Esophagus (tissue), 2 donors: ENCODE measurements around the gene RIC8A. TPM values are rescaled to one million over a fixed set of nuclear protein-coding genes. Genes with fewer than 3 reads are reported as not detected.

Experiments
- H3K27ac ChIP-seq, 2 donors: one replicate each; pipeline ENCODE4 v1.5.1; 2013; ENCODE audit warnings: low read depth in 2 of 2, mild to moderate bottlenecking in 2 of 2, inconsistent platforms in 1 of 2, low read length in 1 of 2, moderate library complexity in 1 of 2
- H3K27me3 ChIP-seq, 2 donors: one replicate each; pipeline ENCODE4 v1.6.1; 2013; ENCODE audit warnings: low read length in 2 of 2, control low read depth in 1 of 2, mild to moderate bottlenecking in 1 of 2; ENCODE audit not compliant: insufficient read depth in 2 of 2, control insufficient read depth in 1 of 2
- H3K36me3 ChIP-seq, 2 donors: one replicate each; pipeline ENCODE4 v1.6.1; 2013; ENCODE audit warnings: low read length in 1 of 2; ENCODE audit not compliant: control insufficient read depth in 2 of 2, insufficient read depth in 2 of 2
- H3K4me1 ChIP-seq, 2 donors: one replicate each; pipeline ENCODE4 v1.6.1; 2013; ENCODE audit warnings: low read length in 1 of 2; ENCODE audit not compliant: control insufficient read depth in 2 of 2, insufficient read depth in 2 of 2
- H3K4me3 ChIP-seq, 2 donors: one replicate each; pipeline ENCODE4 v1.5.1; 2013; ENCODE audit warnings: low read length in 2 of 2, mild to moderate bottlenecking in 2 of 2, low read depth in 1 of 2, moderate library complexity in 1 of 2
- H3K9me3 ChIP-seq, 2 donors: one replicate each; pipeline ENCODE4 v1.6.1; 2013; ENCODE audit warnings: mild to moderate bottlenecking in 2 of 2, low read depth in 1 of 2, low read length in 1 of 2, moderate library complexity in 1 of 2; ENCODE audit not compliant: control insufficient read depth in 2 of 2, insufficient read depth in 1 of 2
- WGBS, 2 donors: extraction: QIAGEN DNeasy Blood & Tissue Kit; methylation state at CpG; one replicate each; pipeline ENCODE4 v1.1.7; 2013; 5-methylcytosine and 5-hydroxymethylcytosine counted together
- polyA plus RNA-seq, 2 donors: library from polyadenylated mRNA; stranded (reverse); fragments of 200-250 nt; gene quantifications; one replicate each; pipeline ENCODE4 v1.2.3, GENCODE V29; 2013
- donor health status: healthy with polysubstance abuse.
- donor health status: Bipolar disorder and iron deficiency.

The RIC8A gene
- polyA plus RNA-seq, 2 donors: 31.2 to 42.8 TPM

GRCh38 chr11:223884-224283 is 16.4 kb downstream of the RIC8A start:
- 83 to 99% methylated on average over 7 to 9 of the region's 9 CpGs for WGBS, 2 donors
- Histone ChIP-seq H3K27me3 (no peaks in the 10 kb centered on the region), H3K27ac (no peak overlapping the region), H3K9me3 (no peaks in the 10 kb centered on the region), H3K36me3 (peaks cover 8 to 14% of the 10 kb centered on the region in 2 donors), H3K4me3 (no peak overlapping the region), H3K4me1 (no peaks in the 10 kb centered on the region)

GRCh38 chr11:224424-224823 is 16.9 kb downstream of the RIC8A start:
- H3K27me3 ChIP-seq: no peaks in the 10 kb centered on the region
- H3K9me3 ChIP-seq: no peaks in the 10 kb centered on the region
- WGBS, 2 donors: 86 to 93% methylated on average over 7 of the region's 7 CpGs
- H3K4me1 ChIP-seq: no peaks in the 10 kb centered on the region
- H3K36me3 ChIP-seq: peaks cover 8 to 11% of the 10 kb centered on the region in 2 donors
- no peak overlapping the region for H3K4me3 ChIP-seq
- no peak overlapping the region for H3K27ac ChIP-seq

- Histone ChIP-seq H3K4me3 (no peak overlapping the region), H3K27ac (no peak overlapping the region), H3K9me3 (no peaks in the 10 kb centered on the region), H3K27me3 (no peaks in the 10 kb centered on the region), H3K4me1 (no peaks in the 10 kb centered on the region), H3K36me3 (peaks cover 8 to 11% of the 10 kb centered on the region in 2 donors)
- 87 to 91% methylated on average over 10 of the region's 10 CpGs for WGBS, 2 donors
Observed at GRCh38 chr11:225734-226453, 18.4 kb downstream of the RIC8A start.

- Histone ChIP-seq H3K4me3 (no peak overlapping the region), H3K36me3 (peaks cover 7 to 8% of the 10 kb centered on the region in 2 donors), H3K4me1 (no peaks in the 10 kb centered on the region), H3K9me3 (no peaks in the 10 kb centered on the region), H3K27ac (no peak overlapping the region), H3K27me3 (no peaks in the 10 kb centered on the region)
- WGBS, 2 donors: 82 to 85% methylated on average over 6 of the region's 6 CpGs
Observed at GRCh38 chr11:227824-228379, 20.4 kb downstream of the RIC8A start.

- Histone ChIP-seq H3K36me3 (peaks cover 0 to 4% of the 10 kb centered on the region in 2 donors), H3K9me3 (no peaks in the 10 kb centered on the region), H3K27me3 (no peaks in the 10 kb centered on the region), H3K4me1 (no peaks in the 10 kb centered on the region), H3K4me3 (no peak overlapping the region), H3K27ac (no peak overlapping the region)
- 95 to 96% methylated on average over 10 of the region's 10 CpGs for WGBS, 2 donors
Observed at GRCh38 chr11:230431-230830, 22.9 kb downstream of the RIC8A start.

- Histone ChIP-seq H3K27ac (no peak overlapping the region), H3K9me3 (no peaks in the 10 kb centered on the region), H3K36me3 (no peaks in the 10 kb centered on the region), H3K27me3 (no peaks in the 10 kb centered on the region), H3K4me3 (no peak overlapping the region), H3K4me1 (no peaks in the 10 kb centered on the region)
- 88 to 90% methylated on average over 19 to 20 of the region's 20 CpGs for WGBS, 2 donors
Observed at GRCh38 chr11:232783-233565, 25.5 kb downstream of the RIC8A start.

- no peaks in the 10 kb centered on the region for H3K4me1 ChIP-seq
- 73 to 82% methylated on average over 8 of the region's 8 CpGs for WGBS, 2 donors
- peaks cover 0 to 3% of the 10 kb centered on the region in 2 donors for H3K36me3 ChIP-seq
- H3K27ac ChIP-seq: no peak overlapping the region
- H3K4me3 ChIP-seq: peak overlapping the region in 1 of 2 donors; percentile 99
- no peaks in the 10 kb centered on the region for H3K9me3 ChIP-seq
- H3K27me3 ChIP-seq: no peaks in the 10 kb centered on the region
Observed at GRCh38 chr11:235180-235579, 27.7 kb downstream of the RIC8A start.

GRCh38 chr11:235609-235996 is 28.1 kb downstream of the RIC8A start:
- peak overlapping the region; percentile 81 to 95 for H3K27ac ChIP-seq
- H3K36me3 ChIP-seq: peaks cover 0 to 3% of the 10 kb centered on the region in 2 donors
- H3K4me3 ChIP-seq: peak overlapping the region; percentile 76 to 99
- 2 to 3% methylated on average over 13 of the region's 13 CpGs for WGBS, 2 donors
- no peaks in the 10 kb centered on the region for H3K9me3 ChIP-seq
- no peaks in the 10 kb centered on the region for H3K4me1 ChIP-seq
- H3K27me3 ChIP-seq: no peaks in the 10 kb centered on the region

- Histone ChIP-seq H3K27me3 (no peaks in the 10 kb centered on the region), H3K36me3 (peaks cover 0 to 5% of the 10 kb centered on the region in 2 donors)
- WGBS, 2 donors: 0 to 1% methylated on average over 40 to 70 of the region's 70 CpGs
Observed at GRCh38 chr11:235997-236773, 28.7 kb downstream of the RIC8A start, which contains the start of gene SIRT3. TSS of gene SIRT3 (minus strand) at chr11:236342. CDS start at chr11:236328, 14 bp downstream.

More at GRCh38 chr11:235997-236773, 28.7 kb downstream of the RIC8A start, which contains the start of gene SIRT3:
- H3K27ac ChIP-seq: peak within 1 kb of the TSS; percentile 95 to 99
- no peaks in the 10 kb centered on the region for H3K9me3 ChIP-seq
- H3K4me1 ChIP-seq: no peaks in the 10 kb centered on the region
- peak within 1 kb of the TSS; percentile 96 to 99 for H3K4me3 ChIP-seq
